Kidney epithelial cell (primary cell): ENCODE results near the gene MAP4K4. TPM values are rescaled to one million over a fixed set of nuclear protein-coding genes. Genes with fewer than 3 reads are reported as not detected.
A peak's percentile ranks its signal among the peaks of the same experiment; 100 is the strongest.

Source experiments
- DNase-seq: peaks from one replicate; pipeline ENCODE4 v3.0.0-alpha.2; 2010; ENCODE audit warnings: low read depth
- H3K27me3 ChIP-seq: 2 replicates; pipeline ENCODE4 v1.6.0; 2011; ENCODE audit warnings: low read length; ENCODE audit not compliant: control insufficient read depth, insufficient read depth
- H3K36me3 ChIP-seq: 2 replicates; pipeline ENCODE4 v1.5.1; 2011; ENCODE audit warnings: low read length; ENCODE audit not compliant: control insufficient read depth, insufficient read depth
- H3K4me3 ChIP-seq: 2 replicates; pipeline ENCODE4 v1.5.1; 2011; ENCODE audit warnings: low read depth, mild to moderate bottlenecking, control low read depth, low read length
- total RNA-seq: library from RNA; depleted of rRNA; stranded (reverse); fragments of >200 nt; gene quantifications from 2 replicates; pipeline ENCODE4 v1.2.3, GENCODE V29; 2015
- TF ChIP-seq, protein P1 (sequence below): IDR thresholded peaks from 2 replicates; pipeline ENCODE4 v1.5.1; 2011; ENCODE audit warnings: mild to moderate bottlenecking, moderate library complexity, low read length, control low read depth, inconsistent platforms; ENCODE audit not compliant: insufficient read depth, poor library complexity, severe bottlenecking

Gene MAP4K4
- total RNA-seq, 1 donor from 2014 or later: 134 TPM

GRCh38 chr2:101790857-101791256, 93.3 kb downstream of the MAP4K4 start:
- TF ChIP-seq, protein P1, sequence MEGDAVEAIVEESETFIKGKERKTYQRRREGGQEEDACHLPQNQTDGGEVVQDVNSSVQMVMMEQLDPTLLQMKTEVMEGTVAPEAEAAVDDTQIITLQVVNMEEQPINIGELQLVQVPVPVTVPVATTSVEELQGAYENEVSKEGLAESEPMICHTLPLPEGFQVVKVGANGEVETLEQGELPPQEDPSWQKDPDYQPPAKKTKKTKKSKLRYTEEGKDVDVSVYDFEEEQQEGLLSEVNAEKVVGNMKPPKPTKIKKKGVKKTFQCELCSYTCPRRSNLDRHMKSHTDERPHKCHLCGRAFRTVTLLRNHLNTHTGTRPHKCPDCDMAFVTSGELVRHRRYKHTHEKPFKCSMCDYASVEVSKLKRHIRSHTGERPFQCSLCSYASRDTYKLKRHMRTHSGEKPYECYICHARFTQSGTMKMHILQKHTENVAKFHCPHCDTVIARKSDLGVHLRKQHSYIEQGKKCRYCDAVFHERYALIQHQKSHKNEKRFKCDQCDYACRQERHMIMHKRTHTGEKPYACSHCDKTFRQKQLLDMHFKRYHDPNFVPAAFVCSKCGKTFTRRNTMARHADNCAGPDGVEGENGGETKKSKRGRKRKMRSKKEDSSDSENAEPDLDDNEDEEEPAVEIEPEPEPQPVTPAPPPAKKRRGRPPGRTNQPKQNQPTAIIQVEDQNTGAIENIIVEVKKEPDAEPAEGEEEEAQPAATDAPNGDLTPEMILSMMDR: no peak
- peaks cover 2% of the 10 kb centered on the region for H3K36me3 ChIP-seq
- H3K4me3 ChIP-seq: no peak overlapping the region
- H3K27me3 ChIP-seq: no peaks in the 10 kb centered on the region
- no peak for DNase-seq

DNA sequence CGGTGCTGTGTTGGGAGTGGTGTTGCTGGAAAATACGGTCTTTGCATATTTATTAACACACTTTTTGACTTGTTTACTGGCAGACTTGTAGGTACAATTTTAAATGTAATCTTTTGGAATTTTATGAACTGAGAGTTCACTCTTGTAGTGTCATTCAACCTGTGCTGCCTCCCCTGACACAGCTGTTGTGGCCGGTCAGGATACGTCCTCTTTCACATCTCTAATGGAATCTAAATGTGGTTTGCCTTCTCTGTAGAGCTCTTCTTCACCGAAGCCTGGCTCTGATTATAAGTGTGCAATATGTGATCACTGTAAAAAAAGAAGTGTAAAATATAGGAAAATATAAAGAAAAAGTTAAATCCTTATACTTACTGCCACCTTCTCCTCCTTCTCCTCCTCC, 94.7 kb downstream of the MAP4K4 start:
- peaks cover 2% of the 10 kb centered on the region for H3K36me3 ChIP-seq
- TF ChIP-seq, protein P1: no peak
- no peaks in the 10 kb centered on the region for H3K27me3 ChIP-seq
- no peak for DNase-seq
- no peak overlapping the region for H3K4me3 ChIP-seq

DNA sequence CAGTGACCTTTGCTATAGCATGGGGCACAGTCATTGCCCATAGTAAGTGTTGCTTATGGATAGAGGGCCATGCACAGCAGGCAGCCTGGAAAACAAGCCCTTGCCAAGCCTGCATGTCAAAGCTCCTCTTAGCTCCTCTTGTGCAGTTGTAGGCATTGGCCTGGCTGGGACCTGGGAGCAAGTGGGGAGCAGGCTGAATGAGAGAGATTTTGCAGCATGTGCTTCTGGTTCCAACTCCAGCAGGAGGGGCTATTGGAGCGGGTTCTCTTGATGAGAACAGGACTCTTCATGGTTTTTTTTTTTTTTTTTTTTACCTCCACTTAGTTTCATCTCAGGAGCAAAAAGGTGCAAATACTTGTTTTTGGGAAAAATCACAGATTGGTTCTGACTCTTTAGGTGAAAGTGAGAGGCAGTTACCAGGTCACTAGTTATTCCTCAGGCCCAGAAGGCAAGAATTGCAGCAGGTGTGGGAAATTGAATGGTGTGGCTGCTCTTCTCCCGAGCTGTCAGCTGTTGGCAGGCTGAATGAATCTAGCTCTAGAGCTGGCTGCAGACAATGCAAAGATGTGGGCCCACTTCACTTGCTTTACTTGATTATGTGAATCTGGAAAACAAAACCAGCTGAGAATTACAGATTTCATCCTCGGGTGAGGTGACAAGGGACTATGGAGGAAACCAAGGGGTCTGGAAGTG, 95.9 kb downstream of the MAP4K4 start:
- no peaks in the 10 kb centered on the region for H3K27me3 ChIP-seq
- peaks cover 2% of the 10 kb centered on the region for H3K36me3 ChIP-seq
- TF ChIP-seq, protein P1: peak; percentile 26
- no peak for DNase-seq
- no peak overlapping the region for H3K4me3 ChIP-seq

- TF ChIP-seq, protein P1: no peak
- Histone ChIP-seq H3K4me3 (no peak overlapping the region), H3K36me3 (peaks cover 2% of the 10 kb centered on the region), H3K27me3 (no peaks in the 10 kb centered on the region)
- DNase-seq: no peak
These were observed 96.6 kb downstream of the MAP4K4 start for GRCh38 chr2:101794141-101794540.

- DNase-seq: no peak
- Histone ChIP-seq H3K36me3 (peaks cover 2% of the 10 kb centered on the region), H3K4me3 (no peak overlapping the region), H3K27me3 (no peaks in the 10 kb centered on the region)
- TF ChIP-seq, protein P1: no peak
These were observed 97.5 kb downstream of the MAP4K4 start for GRCh38 chr2:101795033-101795432.
